Measurements from ENCODE around the gene GRPEL2.

The GRPEL2 gene

GRCh38 chr5:149381986-149382338, 36.7 kb downstream of the GRPEL2 start:
- Histone ChIP-seq H3K9me3 (ENCODE audit: insufficient read depth, low read length) (no peaks in the 10 kb centered on the region), H3K27ac (ENCODE audit: low read depth, low read length) (no peak overlapping the region), H3K4me3 (ENCODE audit: insufficient read depth, low read length, poor library complexity, severe bottlenecking) (no peak overlapping the region), H2AFZ (ENCODE audit: low read depth, low read length, severe bottlenecking) (no peak overlapping the region), H4K20me1 (ENCODE audit: low read depth, low read length) (no peaks in the 10 kb centered on the region), H3F3A (ENCODE audit: insufficient read depth) (no peaks in the 10 kb centered on the region), H3K9me2 (replicated peaks; ENCODE audit: insufficient read depth, low read length) (no peaks in the 10 kb centered on the region), H3K27me3 (ENCODE audit: low read length) (no peaks in the 10 kb centered on the region), H3K36me3 (ENCODE audit: low read length) (no peaks in the 10 kb centered on the region), H3K9ac (ENCODE audit: low read length) (no peak overlapping the region), H3K4me2 (ENCODE audit: low read depth, low read length, poor library complexity, severe bottlenecking) (no peak overlapping the region), H3K79me2 (ENCODE audit: insufficient read depth, low read length) (no peaks in the 10 kb centered on the region)
- TF ChIP-seq EZH2phosphoT487 (conservative IDR thresholded peaks at IDR 0.05; ENCODE audit: low read length) (no peak), CTCF (IDR thresholded peaks at IDR 0.05; ENCODE audit: insufficient read depth, low read length, poor library complexity, severe bottlenecking) (peak; percentile 87)

GRCh38 chr5:149382517-149383220, 37.4 kb downstream of the GRPEL2 start:
- Histone ChIP-seq H3K4me2 (ENCODE audit: low read depth, low read length, poor library complexity, severe bottlenecking) (no peak overlapping the region), H3K27me3 (ENCODE audit: low read length) (no peaks in the 10 kb centered on the region), H3K79me2 (ENCODE audit: insufficient read depth, low read length) (no peaks in the 10 kb centered on the region), H3K36me3 (ENCODE audit: low read length) (no peaks in the 10 kb centered on the region), H3K9me3 (ENCODE audit: insufficient read depth, low read length) (no peaks in the 10 kb centered on the region), H4K20me1 (ENCODE audit: low read depth, low read length) (no peaks in the 10 kb centered on the region), H3K9ac (ENCODE audit: low read length) (no peak overlapping the region), H3K9me2 (replicated peaks; ENCODE audit: insufficient read depth, low read length) (no peaks in the 10 kb centered on the region), H3F3A (ENCODE audit: insufficient read depth) (no peaks in the 10 kb centered on the region), H2AFZ (ENCODE audit: low read depth, low read length, severe bottlenecking) (no peak overlapping the region), H3K27ac (ENCODE audit: low read depth, low read length) (no peak overlapping the region), H3K4me3 (ENCODE audit: insufficient read depth, low read length, poor library complexity, severe bottlenecking) (no peak overlapping the region)
- TF ChIP-seq EZH2phosphoT487 (conservative IDR thresholded peaks at IDR 0.05; ENCODE audit: low read length), result no peak
- no peak for TF ChIP-seq CTCF (IDR thresholded peaks at IDR 0.05; ENCODE audit: insufficient read depth, low read length, poor library complexity, severe bottlenecking)

- no peak overlapping the region for H3K4me3 ChIP-seq (ENCODE audit: insufficient read depth, low read length, poor library complexity, severe bottlenecking)
- no peaks in the 10 kb centered on the region for H4K20me1 ChIP-seq (ENCODE audit: low read depth, low read length)
- no peaks in the 10 kb centered on the region for H3K36me3 ChIP-seq (ENCODE audit: low read length)
- H3K9me3 ChIP-seq (ENCODE audit: insufficient read depth, low read length), result no peaks in the 10 kb centered on the region
- H3K27me3 ChIP-seq (ENCODE audit: low read length), result 0 out of 2 replicates have a peak, but pooled peaks cover 1% of the 10 kb centered on the region
- TF ChIP-seq CTCF (IDR thresholded peaks at IDR 0.05; ENCODE audit: insufficient read depth, low read length, poor library complexity, severe bottlenecking) (no peak), EZH2phosphoT487 (conservative IDR thresholded peaks at IDR 0.05; ENCODE audit: low read length) (no peak)
- no peak overlapping the region for H3K27ac ChIP-seq (ENCODE audit: low read depth, low read length)
- H3F3A ChIP-seq (ENCODE audit: insufficient read depth), result no peaks in the 10 kb centered on the region
- no peak overlapping the region for H3K4me2 ChIP-seq (ENCODE audit: low read depth, low read length, poor library complexity, severe bottlenecking)
- no peaks in the 10 kb centered on the region for H3K9me2 ChIP-seq (replicated peaks; ENCODE audit: insufficient read depth, low read length)
- no peaks in the 10 kb centered on the region for H3K79me2 ChIP-seq (ENCODE audit: insufficient read depth, low read length)
- no peak overlapping the region for H3K9ac ChIP-seq (ENCODE audit: low read length)
- no peak overlapping the region for H2AFZ ChIP-seq (ENCODE audit: low read depth, low read length, severe bottlenecking)
Observed at GRCh38 chr5:149383399-149383798, 38.1 kb downstream of the GRPEL2 start.
